Measurements from ENCODE around the gene ATP11A.

Gene ATP11A

GRCh38 chr13:112815871-112816270 is 126.0 kb downstream of the ATP11A start:
- no peak for TF ChIP-seq BCL6B (tag by site-specific recombination; IDR thresholded peaks at IDR 0.05)
- TF ChIP-seq ZNF514 (tag by site-specific recombination; IDR thresholded peaks at IDR 0.05), result no peak
- TF ChIP-seq ZNF350 (tag by site-specific recombination; IDR thresholded peaks at IDR 0.05), result no peak
- TF ChIP-seq KLF7 (tag by site-specific recombination; IDR thresholded peaks at IDR 0.05; ENCODE audit: borderline replicate concordance), result no peak
- no peak for TF ChIP-seq AEBP2 (tag by site-specific recombination; IDR thresholded peaks at IDR 0.05; ENCODE audit: borderline replicate concordance)
- no peak for TF ChIP-seq HIC1 (tag by site-specific recombination; IDR thresholded peaks at IDR 0.05)
- TF ChIP-seq ZBTB49 (tag by site-specific recombination; IDR thresholded peaks at IDR 0.05; ENCODE audit: low read depth), result no peak
- CTCF ChIA-PET, result no interaction called here
- no peaks in the 10 kb centered on the region for H3K9me3 ChIP-seq (ENCODE audit: control insufficient read depth, insufficient read depth, low read depth, low read length)

GRCh38 chr13:112818040-112818697 is 128.3 kb downstream of the ATP11A start:
- no peak for TF ChIP-seq ZNF19 (tag by site-specific recombination; IDR thresholded peaks at IDR 0.05; ENCODE audit: low read depth)
- no peak for TF ChIP-seq ZNF776 (tag by site-specific recombination; IDR thresholded peaks at IDR 0.05; ENCODE audit: borderline replicate concordance)
- no peak for TF ChIP-seq ZSCAN5A (tag by site-specific recombination; IDR thresholded peaks at IDR 0.05)
- no peak for TF ChIP-seq ZNF830 (tag by site-specific recombination; IDR thresholded peaks at IDR 0.05; ENCODE audit: low read depth)
- no peak for TF ChIP-seq ZSCAN23 (tag by site-specific recombination; IDR thresholded peaks at IDR 0.05)
- TF ChIP-seq SALL2 (tag by site-specific recombination; IDR thresholded peaks at IDR 0.05; ENCODE audit: borderline replicate concordance), result no peak
- no peaks in the 10 kb centered on the region for H3K4me1 ChIP-seq (ENCODE audit: control insufficient read depth, insufficient read depth, low read length)
- H3K9me3 ChIP-seq (ENCODE audit: control insufficient read depth, insufficient read depth, low read depth, low read length), result no peaks in the 10 kb centered on the region
- no peak overlapping the region for H3K4me3 ChIP-seq (ENCODE audit: low read depth, low read length)
- H3K36me3 ChIP-seq (ENCODE audit: control insufficient read depth in 2 of 2, insufficient read depth in 1 of 2, low read length in 2 of 2), result peaks cover 0 to 51% of the 10 kb centered on the region in 2 experiments; a peak in 1 of 3 replicates
- H3K27ac ChIP-seq (ENCODE audit: extremely low read depth, low read depth, low read length), result no peak overlapping the region
- ChIA-PET POLR2A (no interaction called here), CTCF (no interaction called here)

More at GRCh38 chr13:112815871-112816270, 126.0 kb downstream of the ATP11A start:
- Histone ChIP-seq H3K36me3 (ENCODE audit: control insufficient read depth in 2 of 2, insufficient read depth in 1 of 2, low read length in 2 of 2) (peaks cover 0 to 50% of the 10 kb centered on the region in 2 experiments; a peak in 1 of 3 replicates), H3K27ac (ENCODE audit: extremely low read depth, low read depth, low read length) (no peak overlapping the region), H3K4me3 (ENCODE audit: low read depth, low read length) (no peak overlapping the region), H3K4me1 (ENCODE audit: control insufficient read depth, insufficient read depth, low read length) (no peaks in the 10 kb centered on the region)
- POLR2A ChIA-PET, result no interaction called here

Measured in HEK293 (cell line).